GM18499 (cell line): ENCODE data around the gene CDK6.

Source experiments
- ATAC-seq: cut with Tn5 transposase; IDR thresholded peaks from one replicate; pipeline ENCODE4 v1.9.1; 2021; ENCODE audit warnings: moderate number of reproducible peaks; ENCODE audit not compliant: insufficient read depth, unreplicated experiment

Gene CDK6

GRCh38 chr7:92560602-92561001 lies 275.8 kb downstream of the CDK6 start:
- ATAC-seq: no peak

DNA sequence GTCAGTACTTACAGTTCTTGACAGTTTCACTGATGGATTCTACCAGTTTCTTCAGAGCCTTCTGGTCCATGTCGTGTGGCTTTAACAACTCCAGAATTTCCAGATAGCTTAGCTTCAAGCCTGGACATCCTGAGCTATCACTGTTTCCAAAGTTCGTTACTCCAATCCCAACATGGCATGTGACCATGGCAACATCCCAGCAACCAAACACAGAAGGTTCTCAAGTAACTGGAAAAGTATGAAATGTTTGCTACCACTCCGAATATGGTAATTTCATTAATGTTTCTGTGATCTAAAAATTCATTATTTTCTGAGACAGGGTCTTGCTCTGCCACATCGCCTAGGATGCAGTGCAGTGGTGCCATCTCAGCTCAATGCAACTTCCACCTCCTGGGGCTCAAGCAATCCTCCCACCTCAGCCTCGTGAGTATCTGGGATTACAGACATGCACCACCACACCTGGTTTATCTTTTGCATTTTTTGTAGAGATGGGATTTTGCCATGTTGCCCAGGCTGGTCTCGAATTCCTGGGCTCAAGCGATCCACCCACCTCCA lies 278.5 kb downstream of the CDK6 start:
- ATAC-seq: no peak

DNA sequence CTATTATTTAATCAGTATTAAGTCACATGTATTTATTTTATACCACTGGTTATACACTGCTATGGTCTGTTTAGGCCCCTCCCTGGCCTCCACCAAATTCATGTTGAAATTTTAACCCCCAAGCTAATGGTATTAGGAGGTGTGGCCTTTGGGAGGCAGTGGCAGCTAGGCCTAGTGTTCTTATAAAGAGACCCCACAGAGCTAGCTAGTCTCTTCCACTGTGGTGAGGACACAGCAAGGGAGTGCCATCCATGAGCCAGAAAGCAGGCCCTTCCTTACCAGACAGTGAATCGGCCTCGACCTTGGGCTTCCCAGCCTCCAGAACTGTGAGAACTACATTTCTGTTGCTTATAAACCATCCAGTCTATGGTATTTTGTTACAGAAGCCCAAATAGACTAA lies 279.1 kb downstream of the CDK6 start:
- no peak for ATAC-seq
